NCI-H2196 (cell line): ENCODE results near the gene AFAP1.
"Not testable (repeated sequence)": the region's sequence is repeated elsewhere in the genome, so short reads cannot be mapped to it uniquely, and the experiment has no call there.

Experiments used
- DNase-seq: peaks from one replicate; lab custom pipeline; 2025; ENCODE audit not compliant: unreplicated experiment; lab: John Stamatoyannopoulos, UW

The AFAP1 gene

GRCh38 chr4:7949759-7950158 is 10.1 kb upstream of the AFAP1 start:
- no peak for DNase-seq

GRCh38 chr4:7947927-7948326 is 8.3 kb upstream of the AFAP1 start:
- no peak for DNase-seq

GRCh38 chr4:7945709-7946380 is 6.2 kb upstream of the AFAP1 start:
- DNase-seq: no peak

- DNase-seq: no peak
These were observed 5.0 kb upstream of the AFAP1 start for GRCh38 chr4:7944599-7945220.

GRCh38 chr4:7943688-7944087 is 4.0 kb upstream of the AFAP1 start:
- not testable (repeated sequence) for DNase-seq

- no peak for DNase-seq
These were observed 3.5 kb upstream of the AFAP1 start for GRCh38 chr4:7943211-7943610.

- DNase-seq: no peak
These were observed 2.4 kb upstream of the AFAP1 start for GRCh38 chr4:7941965-7942496.

- DNase-seq: no peak
These were observed 1.7 kb upstream of the AFAP1 start for GRCh38 chr4:7941111-7941964.

GRCh38 chr4:7938609-7939376 is 868 bp downstream of the AFAP1 start:
- no peak for DNase-seq

GRCh38 chr4:7938266-7938608 is 1.4 kb downstream of the AFAP1 start:
- no peak for DNase-seq

- no peak for DNase-seq
These were observed 2.7 kb downstream of the AFAP1 start for GRCh38 chr4:7937006-7937405.

GRCh38 chr4:7933651-7934510 is 5.8 kb downstream of the AFAP1 start:
- no peak for DNase-seq

GRCh38 chr4:7932287-7932686 is 7.4 kb downstream of the AFAP1 start:
- DNase-seq: no peak

GRCh38 chr4:7929118-7929951 is 10.3 kb downstream of the AFAP1 start:
- DNase-seq: peak; percentile 30

- no peak for DNase-seq
These were observed 10.9 kb downstream of the AFAP1 start for GRCh38 chr4:7928711-7929110.

GRCh38 chr4:7926822-7927221 is 12.8 kb downstream of the AFAP1 start:
- DNase-seq: no peak

GRCh38 chr4:7924570-7924969 is 15.1 kb downstream of the AFAP1 start:
- DNase-seq: no peak

- no peak for DNase-seq
These were observed 15.5 kb downstream of the AFAP1 start for GRCh38 chr4:7924163-7924562.

GRCh38 chr4:7922466-7922865 is 17.2 kb downstream of the AFAP1 start:
- DNase-seq: no peak
